Epithelial cell of proximal tubule (primary cell): ENCODE results near the gene DMD. TPM values are rescaled to one million over a fixed set of nuclear protein-coding genes. Genes with fewer than 3 reads are reported as not detected.

ENCODE experiments used
- DNase-seq: peaks from one replicate; pipeline ENCODE4 v3.0.0-alpha.2; 2011; ENCODE audit warnings: low read depth
- H3K4me3 ChIP-seq: 2 replicates; pipeline ENCODE4 v1.5.1; 2011; ENCODE audit warnings: low read depth, mild to moderate bottlenecking, low read length
- total RNA-seq: library from RNA; depleted of rRNA; stranded (reverse); fragments of >200 nt; gene quantifications from 2 replicates; pipeline ENCODE4 v1.2.3, GENCODE V29; 2015
- TF ChIP-seq, protein P1 (sequence below): conservative IDR thresholded peaks from 2 replicates; pipeline ENCODE4 v1.5.1; 2012; ENCODE audit warnings: low read depth, mild to moderate bottlenecking, low read length

Gene DMD
- total RNA-seq, 1 donor from 2014 or later = 1.3 TPM

DNA sequence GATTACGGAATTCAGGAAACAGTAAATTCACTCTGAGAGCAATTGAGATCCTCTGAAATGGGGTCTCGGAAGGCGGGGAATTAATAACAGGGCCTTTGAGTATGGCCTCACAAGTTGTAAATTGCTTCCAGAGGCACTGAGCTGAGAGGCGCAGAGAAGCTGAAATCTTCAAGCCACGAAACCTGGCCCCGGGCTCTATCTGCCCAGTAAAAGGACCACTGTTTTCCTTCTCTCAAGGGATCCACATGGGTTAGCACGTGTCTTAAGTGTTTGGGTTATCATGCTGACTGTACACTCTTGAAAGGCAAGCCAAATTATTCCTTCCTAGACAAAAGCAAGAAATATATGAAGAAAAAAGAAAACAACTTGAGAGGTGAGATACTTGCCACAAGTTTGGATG lies 1126.6 kb downstream of the DMD start:
- no peak overlapping the region for H3K4me3 ChIP-seq
- DNase-seq = no peak
- TF ChIP-seq, protein P1, sequence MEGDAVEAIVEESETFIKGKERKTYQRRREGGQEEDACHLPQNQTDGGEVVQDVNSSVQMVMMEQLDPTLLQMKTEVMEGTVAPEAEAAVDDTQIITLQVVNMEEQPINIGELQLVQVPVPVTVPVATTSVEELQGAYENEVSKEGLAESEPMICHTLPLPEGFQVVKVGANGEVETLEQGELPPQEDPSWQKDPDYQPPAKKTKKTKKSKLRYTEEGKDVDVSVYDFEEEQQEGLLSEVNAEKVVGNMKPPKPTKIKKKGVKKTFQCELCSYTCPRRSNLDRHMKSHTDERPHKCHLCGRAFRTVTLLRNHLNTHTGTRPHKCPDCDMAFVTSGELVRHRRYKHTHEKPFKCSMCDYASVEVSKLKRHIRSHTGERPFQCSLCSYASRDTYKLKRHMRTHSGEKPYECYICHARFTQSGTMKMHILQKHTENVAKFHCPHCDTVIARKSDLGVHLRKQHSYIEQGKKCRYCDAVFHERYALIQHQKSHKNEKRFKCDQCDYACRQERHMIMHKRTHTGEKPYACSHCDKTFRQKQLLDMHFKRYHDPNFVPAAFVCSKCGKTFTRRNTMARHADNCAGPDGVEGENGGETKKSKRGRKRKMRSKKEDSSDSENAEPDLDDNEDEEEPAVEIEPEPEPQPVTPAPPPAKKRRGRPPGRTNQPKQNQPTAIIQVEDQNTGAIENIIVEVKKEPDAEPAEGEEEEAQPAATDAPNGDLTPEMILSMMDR = no peak

DNA sequence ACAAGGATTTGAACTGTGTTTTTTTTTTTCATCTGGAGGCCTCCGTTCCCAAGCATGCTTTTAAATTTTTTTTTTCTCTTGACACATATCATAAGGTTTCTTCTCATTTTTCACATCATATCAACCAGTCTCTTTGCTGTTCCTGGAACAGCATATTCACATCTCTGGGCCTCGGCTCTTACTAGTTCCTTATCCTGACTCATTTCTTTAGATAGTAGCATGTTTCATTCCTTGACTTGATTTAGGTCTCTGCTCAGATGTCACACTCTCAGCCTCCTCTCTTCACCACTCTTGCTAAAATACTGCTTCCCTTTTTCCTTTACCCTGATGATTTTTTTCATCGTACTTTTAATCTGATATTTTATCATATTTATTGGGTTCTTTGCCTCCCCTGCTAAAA lies 1163.1 kb downstream of the DMD start:
- TF ChIP-seq, protein P1 = no peak
- no peak for DNase-seq
- no peak overlapping the region for H3K4me3 ChIP-seq

DNA sequence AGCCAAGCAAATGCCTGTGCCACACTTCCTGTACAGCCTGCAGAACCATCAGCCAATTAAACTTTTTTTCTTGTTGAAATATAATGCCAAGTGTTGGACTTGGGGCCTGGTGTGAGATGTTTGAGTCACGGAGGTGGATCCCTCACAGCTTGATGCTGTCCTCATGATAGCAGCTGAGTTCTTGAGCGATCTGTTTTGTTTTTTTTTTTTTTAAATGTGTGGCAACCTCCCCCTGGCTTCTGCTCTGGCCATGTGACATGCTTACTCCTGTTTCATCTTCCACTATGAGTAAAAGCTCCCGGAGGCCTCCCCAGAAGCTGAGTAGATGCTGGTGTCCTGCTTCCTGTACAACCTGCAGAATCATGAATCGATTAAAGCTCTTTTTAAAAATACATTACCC lies 1166.2 kb downstream of the DMD start:
- no peak for DNase-seq

DNA sequence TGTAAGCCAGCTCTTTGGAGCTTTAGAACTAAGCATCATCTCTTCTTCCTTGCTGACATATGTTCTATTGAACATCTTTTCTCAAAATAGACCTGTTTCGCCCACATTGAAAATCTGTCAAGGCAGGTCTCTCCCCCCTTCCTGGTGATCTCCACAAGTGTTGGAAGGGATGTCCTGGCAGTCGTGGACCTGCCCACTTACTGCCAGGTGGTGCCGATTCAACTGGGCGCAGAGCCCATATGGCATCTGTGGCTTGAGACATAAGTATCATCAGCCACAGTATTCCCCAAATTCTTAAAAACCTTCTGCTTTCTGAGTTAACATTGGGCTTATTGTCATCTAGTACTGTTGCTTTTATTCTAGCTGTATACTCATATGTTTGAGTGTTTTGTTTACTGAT lies 1170.2 kb downstream of the DMD start:
- DNase-seq = no peak
- no peak overlapping the region for H3K4me3 ChIP-seq
- TF ChIP-seq, protein P1 = no peak

More for the DNA sequence above, 1166.2 kb downstream of the DMD start:
- TF ChIP-seq, protein P1 = no peak
- no peak overlapping the region for H3K4me3 ChIP-seq

DNA sequence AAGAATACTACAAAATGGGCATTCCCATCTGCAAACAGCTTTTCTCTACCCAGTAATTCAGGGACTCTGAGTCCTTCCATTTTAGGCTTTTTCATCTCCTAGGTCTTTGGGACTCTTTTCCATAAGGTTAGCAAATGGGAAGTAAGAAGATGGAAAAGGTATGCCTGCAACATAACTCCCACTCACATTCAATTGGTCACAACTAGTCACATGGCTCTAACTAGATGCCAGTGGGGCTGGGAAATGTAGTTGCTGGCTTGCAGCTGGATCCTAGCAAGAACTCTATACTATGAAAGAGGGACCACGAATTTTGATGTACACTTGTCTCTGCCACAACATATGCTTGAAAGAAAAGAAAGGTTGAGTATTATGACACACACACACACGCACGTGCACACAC lies 1184.6 kb downstream of the DMD start:
- DNase-seq = no peak
- TF ChIP-seq, protein P1 = no peak
- H3K4me3 ChIP-seq = no peak overlapping the region

GRCh38 chrX:32024072-32024471 lies 1187.3 kb downstream of the DMD start:
- TF ChIP-seq, protein P1 = no peak
- no peak overlapping the region for H3K4me3 ChIP-seq
- DNase-seq = no peak

DNA sequence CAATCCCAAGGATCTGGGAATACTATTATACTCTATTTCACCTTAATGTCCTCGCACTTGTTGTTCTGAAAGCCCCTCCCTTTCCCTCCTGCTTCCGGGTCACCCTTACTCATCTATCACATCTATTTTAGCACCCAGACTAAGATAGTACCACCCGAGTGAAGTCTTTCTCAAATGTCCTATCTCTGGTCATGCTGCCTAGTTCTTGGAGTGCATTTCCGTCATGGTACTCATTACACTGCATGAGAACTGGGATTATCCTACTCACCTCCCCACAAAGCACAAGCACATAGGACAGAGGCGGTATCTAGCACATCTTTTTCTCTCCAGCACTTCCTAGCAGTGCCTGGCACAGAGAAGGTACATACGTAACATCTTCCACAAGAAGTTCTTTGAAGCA lies 1195.2 kb downstream of the DMD start:
- DNase-seq = no peak
- TF ChIP-seq, protein P1 = no peak
- H3K4me3 ChIP-seq = no peak overlapping the region
